HG02571 (cell line): ENCODE data around the gene GALNT12.
A peak's percentile ranks its signal among the peaks of the same experiment; 100 is the strongest.

Experiments used
- ATAC-seq: cut with Tn5 transposase; IDR thresholded peaks from one replicate; pipeline ENCODE4 v1.9.1; 2021; ENCODE audit warnings: mild to moderate bottlenecking, moderate library complexity; ENCODE audit not compliant: unreplicated experiment

Gene GALNT12

DNA sequence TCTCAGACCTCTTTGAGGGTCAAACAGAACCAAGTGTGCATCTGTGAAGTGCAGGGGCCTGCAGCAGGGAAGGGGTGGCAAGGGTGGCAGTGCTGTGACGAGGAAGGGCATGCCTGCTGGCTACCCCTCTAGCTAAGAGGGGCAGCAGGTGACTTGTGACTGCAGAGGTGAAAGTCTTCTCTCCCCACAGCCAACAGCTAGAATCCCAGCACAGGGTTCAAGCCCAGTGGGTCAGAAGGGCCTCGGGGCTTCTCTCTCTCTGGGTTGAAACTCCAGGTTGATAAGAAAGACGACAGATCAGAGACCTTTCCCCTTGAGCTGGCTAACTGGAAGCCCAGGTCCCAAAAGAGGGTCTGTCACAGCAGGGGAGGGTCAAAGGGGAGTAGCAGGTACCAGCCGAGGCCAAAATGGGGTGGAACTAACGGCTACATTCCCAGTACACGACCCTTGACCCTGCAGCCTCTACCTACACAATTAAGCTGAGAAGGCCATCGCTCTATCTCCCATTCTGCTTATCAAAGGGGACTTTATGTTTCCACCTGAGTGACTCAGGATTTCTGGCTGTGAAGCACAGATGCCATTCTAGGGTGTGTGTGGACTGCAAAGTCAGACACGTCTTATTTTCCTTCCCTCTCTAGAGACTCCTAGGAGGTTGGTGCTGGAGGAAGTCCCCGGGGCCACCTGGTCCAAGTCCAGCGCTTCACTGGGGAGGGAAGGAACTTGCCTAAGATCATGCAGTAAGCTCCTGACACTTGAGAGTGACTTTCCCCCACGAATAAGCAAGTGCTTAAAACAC lies 25.7 kb upstream of the GALNT12 start:
- no peak for ATAC-seq

DNA sequence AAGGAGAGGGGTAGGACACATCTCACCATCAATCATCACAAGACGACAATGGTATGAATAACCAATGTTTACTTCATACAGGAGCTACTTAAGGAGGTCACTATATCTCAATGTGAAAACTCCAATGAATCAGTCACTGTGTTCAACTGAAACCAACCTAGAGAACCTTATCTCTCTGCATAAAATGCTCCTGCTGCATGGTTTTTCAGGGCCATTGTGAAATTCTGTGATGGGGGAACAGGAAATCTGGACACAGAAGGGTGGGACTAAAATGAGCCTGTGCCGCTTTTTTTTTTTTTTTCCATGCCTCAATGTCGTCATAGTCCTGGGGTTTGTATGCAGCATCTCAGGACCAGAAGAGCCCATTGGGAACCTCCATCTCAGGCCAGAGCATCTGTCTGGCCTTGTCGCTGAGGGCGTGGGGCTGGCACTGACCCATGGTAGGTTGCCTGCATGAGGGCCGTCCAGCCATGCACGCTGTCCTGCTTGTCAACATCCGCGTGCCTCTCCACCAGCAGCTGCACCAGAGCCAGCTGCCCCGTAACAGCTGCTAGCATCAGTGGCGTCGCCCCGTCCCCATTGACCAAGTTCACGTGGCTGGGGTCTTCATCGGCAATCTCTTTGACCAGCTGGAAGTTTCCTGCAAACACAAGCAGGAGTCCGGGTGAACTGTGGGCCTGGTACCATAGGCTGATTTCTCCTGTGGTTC lies 23.8 kb upstream of the GALNT12 start:
- no peak for ATAC-seq

DNA sequence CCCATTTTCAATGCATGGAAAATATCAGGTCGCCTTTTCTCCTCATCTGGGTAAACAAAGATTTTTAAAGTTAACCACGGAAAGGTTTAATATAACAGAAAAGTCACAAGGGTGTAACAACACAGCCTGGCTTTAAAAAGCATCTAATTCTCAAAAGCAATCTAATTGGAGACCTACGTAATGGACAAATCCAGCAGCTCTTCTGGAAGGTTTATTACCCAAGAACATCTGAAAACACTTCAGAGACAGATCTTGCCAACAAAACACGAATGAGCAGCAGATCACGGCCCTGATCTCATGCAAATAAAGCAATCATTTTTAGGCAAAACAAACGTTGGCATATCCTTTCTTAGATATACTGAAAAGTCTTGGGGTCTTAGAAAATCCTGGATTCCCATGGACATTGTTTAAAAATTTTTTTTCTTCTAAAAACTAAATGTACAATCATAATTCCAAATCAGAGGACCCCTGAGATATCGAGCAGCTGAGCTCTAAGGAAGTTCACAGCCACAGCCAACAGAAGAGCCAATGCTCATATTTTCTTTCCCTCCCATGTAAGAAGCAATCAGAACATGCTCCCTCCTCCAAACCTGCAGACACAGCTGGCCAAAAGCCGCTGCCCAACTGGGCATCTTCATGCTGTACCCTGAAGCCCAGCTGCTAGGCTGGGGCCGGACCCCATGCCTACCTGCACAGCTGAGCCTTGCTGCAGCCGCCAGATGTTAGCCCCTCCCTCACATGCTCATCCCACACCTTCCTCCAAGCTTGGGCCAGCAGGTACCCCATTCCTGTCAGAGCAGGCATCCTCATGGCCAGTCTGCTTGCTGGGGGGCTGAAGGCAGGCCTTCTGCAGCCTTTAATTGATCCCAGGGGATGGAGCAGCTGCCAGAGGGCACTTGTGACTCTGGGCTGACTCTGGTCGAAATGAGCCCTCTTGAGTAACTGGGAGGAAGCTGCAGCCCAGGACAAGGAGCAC lies 22.4 kb upstream of the GALNT12 start:
- no peak for ATAC-seq

DNA sequence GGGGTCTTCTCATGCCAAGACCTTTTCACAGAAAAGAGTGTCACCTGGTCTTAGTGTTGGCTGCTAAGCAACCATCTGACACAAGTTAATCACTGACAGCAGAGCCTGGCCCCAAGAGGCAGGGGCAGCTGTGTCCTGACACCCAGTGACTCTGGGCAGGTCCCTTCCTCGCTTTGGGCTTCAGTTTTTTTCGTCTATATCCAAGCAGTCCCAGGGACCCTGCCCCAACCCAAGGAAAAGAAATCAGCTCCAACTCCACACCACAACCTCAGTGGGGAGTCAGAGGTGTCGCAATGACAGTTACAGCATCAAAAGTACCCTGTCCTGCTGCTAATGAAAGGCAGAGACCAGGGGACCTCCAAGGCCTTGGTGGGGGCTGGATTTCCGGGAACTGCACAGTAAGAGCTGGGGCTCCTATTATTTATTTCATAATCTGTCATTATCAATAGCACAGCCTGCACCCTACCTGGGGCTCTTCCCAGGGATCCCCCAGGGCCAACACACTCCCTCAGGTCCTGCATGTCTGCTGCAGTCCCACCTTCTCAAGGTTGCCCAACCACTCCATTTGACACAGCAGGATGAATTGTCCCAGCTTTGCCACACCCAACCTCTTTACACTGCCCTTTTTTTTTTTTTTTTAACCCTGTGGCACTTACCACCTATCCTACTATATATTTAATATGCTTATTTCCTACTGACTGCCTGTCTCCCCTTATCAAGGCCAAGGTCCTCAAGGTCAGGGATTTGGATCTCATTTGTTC lies 20.5 kb upstream of the GALNT12 start:
- ATAC-seq, result no peak

DNA sequence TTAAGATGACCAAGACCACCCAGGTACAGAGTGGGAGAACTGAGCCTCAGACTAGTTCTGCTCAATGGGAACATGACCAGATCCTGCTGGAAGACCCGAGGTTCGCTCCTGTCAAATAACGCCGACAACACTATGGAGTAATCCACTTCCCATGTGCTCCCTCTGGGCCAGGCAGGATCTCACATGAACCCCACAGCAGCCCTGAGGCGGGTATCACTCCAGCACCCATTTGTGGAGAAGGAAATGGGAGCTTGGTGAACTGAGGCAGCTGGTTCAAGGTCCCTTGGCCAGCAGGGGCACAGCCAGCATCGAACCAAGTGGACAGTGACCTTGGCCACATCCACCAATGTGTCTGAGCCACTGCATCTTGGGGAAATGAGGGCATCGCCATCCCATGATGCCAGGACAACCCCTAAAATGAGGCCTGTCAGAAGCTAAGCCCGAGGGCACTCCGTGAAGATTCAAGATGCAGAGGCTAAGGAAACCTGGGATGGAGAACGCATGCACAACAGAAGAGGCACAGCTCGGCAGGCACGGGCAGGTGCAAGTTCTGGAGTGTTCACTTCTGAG lies 19.6 kb upstream of the GALNT12 start:
- ATAC-seq, result no peak

DNA sequence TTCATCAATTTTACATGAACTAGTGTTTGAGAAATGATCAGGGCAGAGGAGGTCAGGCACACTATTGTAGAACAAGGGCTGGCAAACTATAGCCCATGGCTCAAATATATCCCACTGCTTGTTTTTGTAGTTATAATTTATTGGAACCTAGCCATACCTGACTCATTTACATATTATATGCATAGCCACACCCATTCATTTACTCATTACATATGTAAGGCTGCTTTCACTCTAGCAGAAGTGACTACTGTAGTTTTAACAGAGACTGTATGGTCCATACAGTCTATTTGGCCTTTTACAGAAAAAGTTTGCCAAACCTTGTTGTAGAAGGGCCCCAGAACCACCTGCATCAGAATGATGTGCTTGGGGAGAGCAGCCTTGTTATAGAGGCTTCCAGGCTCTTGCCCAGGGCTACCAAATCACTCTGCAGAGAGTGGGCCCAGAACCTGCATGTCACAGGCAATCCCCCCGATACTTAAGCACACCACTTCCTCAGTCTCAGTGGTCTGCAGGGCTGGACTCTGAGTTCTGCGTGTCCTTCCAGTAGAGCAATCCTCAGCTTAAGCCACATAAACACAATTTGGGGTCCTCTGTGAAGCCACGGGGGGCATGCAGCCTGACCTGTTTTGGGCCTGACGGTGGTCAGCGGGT lies 17.9 kb upstream of the GALNT12 start:
- no peak for ATAC-seq

DNA sequence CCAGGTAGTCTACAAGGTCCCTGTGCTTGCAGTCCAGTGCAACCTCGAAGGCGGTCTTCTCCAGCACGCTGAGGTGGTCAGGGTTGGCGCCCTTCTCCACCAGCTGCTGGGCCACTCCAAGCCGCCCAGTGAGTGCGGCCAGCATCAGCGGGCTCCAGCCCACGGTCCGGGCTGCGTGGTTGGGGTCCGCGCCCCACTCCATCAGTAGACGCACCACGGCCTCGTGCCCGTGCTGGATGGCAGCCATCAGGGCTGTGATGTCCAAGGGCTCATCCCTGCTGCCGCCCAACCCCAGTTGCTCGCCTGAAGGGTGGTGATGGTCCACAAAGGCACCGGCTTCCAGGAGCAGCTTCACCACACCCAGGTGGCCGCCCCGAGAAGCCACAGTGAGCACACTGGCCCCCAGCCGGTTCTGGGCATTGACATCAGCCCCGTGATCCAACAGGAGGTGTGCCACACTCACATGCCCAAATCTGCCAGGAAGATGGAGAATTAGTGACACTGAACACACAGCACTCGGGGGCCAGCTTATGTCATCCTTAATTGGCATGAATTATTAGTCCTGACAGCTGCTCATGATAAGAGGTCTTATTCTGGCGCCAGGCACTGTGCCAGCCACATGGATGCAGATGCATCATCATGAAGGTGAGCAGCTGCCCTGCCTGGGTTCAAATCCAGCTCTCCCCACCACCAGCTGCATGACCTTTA lies 17.2 kb upstream of the GALNT12 start:
- ATAC-seq, result no peak

DNA sequence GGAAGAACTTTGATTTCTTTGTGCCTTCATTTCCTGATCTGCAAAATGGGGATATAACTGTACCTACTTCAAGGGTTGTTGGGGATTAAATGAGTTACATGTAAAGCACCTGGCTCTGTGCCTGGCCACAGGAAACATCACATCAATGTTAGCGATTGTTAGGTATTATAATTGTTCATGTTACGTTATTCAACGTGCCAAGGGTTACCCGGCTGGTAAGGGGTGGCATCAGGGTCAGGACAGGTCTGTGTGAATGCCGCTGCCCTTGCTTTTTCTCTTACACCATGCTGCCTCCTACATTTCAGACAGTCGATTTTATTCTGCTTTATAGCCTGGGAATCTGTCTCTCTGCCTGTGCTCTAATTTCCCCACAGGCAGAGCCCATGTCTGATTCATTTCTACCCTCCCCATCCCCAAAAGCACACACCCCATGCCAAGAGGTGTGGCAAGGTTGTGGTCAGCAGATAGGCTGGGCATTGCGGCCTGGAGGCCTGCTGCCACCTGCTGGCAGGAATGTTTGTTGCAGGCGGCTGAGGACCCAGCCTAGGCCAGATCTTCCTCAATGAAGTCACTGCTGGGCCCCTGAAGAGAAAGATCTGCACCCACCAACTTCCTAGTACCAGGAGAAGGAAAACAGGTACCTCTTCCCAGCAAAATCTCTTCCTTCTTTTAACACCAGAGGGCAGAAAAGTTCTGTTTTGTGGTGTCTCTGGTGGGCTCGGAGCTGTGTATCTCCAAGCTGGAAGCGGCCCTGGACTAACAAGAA lies 16.4 kb upstream of the GALNT12 start:
- ATAC-seq, result no peak

DNA sequence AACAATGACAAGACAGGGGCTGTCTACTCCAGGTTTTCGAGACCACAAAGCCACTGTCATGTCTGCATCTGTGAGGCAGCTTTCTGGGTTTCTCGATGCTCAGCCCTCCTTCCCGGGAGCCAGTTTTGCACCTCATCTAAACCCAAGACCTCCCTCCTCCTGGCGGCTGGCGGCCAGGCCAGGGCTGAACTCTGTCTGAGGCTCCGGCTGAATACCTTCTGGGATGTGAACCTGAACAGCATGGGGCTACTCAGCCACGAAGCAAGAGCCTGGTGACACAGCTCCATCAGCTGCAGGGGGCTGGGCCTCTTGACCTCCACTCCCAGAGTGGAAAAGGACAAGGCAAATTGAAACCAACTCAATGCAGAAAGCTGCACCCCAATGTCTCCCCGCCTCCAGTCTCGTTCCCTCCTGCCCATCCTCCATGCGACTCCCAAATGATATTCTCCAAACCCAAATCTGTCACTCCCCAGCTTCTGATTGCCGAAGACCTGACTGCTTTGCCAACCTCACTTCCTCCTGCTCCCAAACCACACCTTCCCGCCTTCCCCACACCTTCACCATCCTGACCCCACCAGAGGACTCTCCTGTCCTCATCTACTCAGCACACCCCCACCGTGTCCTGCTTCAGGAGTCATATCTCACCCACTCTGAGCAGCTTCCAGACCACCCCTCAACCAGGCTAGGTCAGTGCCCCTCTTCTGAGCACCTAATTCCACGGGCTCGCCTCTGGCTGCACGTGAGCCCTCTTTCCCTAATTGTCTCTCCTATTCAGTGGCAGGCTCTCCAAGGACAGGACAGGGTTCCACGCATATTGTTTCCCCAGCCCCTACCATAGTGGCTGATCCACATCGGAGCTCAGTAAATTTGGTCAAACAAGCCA lies 15.6 kb upstream of the GALNT12 start:
- ATAC-seq, result no peak

DNA sequence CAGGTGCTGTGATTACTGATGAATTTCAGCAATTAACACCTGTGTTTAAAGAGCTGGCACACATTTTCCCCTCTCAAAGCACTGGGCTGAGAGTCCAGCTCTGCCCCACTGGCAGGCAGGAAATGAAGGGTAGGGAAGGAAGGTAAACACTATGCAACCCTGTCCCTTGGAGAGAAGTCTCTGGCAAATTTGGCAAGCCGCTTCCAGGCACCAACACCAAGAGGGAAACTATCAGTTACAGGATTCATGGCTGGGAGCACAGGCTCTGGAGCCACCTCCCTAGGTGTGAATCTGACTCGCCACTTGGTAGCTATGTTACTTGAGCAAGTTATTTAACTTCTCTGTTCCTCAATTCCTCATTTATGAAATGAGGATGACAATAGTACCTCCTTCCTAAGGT lies 14.4 kb upstream of the GALNT12 start:
- ATAC-seq, result no peak

DNA sequence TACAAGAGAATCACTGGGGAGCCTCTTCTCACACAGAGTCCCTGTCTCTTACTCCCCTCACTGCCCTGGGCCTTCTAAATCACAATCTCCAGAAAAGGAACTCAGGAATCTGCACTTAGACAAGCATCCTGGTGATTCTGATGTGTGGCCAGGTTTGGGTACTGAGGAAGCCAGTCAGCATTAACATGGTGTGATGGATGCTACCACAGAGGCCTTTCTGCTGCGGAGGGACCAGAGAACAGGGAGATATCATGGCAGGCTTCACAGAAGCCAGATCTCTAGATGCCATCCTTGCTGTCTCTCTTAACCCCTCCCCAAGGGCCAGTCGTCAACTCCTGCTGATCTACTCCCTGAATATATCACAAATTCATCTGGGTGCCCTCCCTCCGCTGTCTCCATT lies 12.7 kb upstream of the GALNT12 start:
- no peak for ATAC-seq

DNA sequence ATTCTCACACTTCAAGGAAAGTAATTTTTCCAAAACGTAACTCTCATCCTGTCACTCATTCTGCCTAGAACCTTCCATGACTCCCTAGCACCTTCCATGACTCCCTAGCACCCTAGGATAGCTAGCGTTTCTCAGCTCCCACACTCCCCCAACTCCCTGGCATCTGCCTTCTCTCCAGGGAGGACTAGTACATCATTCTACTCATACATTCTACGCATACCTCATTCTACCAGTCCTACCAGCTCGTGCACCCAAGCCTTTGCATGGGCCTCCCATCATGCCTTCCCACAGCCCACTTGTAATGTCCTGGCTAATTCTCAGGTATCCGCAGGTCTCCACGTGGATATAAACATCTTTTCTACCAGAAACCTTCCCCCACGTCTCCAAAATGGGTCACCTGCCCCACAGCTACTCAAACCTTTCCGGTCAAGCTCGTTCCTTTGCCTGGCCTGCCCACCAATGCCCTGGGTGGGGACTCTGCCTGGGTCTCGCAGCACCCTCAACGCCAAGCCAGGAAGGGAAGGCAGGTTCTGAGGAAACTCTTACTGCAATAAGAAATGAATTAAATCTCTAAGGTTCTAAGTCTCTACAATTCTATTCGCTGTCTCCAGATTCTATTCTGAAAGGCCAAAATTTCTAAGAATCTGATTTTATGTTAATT lies 12.0 kb upstream of the GALNT12 start:
- ATAC-seq, result no peak

DNA sequence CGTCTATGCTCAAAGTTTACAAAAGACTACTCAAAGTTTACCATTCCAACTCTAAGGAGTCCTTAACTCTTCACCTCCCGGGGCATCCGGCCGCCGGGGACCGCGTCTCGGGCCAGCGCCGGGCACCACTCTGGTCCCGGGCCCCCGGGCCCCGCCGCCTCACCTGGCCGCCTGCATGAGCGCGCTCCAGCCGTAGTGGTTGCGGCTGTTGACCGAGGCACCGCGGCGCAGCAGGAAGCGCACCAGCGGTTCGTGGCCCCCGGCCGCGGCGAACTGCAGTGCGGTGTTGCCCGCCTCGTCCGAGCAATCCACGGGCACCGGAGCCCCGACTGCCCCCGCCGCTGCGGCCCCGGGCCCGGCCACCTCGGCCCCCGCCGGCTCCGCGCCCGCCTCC lies 11.5 kb upstream of the GALNT12 start:
- ATAC-seq, result peak; percentile 26

DNA sequence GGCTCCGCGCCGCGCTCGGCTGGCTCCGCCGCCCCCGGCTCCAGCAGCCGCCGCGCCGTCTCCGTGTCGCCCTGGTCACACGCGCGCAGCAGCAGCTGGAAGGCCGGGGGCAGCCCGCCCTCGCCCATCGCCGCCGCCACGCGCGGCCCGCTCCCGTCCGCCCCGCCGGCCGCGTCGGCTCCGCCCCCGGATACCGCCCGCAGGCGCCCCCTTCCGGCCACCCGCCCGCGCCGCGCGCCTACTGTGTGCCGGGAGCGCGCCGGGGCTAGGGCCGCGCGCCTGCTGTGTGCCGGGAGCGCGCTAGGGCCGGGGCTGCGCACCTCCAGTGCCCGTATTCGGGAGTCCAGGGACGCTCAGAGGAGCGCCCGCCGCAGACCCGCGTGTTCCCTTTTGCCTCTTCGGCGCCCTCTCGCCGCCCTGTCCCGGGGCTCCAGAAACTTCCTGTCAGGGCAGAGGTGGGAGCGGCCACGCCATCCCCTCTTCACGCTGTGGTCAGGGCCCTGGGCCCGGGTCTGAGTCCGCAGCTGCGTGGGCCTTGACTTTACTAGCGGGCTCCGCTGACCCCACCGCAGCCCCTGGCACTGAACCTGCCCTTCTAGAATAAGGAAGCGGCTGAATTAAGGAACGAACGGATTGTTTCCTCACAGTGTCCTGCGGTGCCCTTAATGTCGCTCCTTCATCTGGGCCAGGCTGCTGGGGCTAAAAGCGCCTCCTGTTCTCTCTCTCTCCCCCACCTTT lies 10.9 kb upstream of the GALNT12 start, which contains the start of gene ANKS6:
Gene ANKS6, minus strand, starts transcription at position 192 of the 738 bp plus-strand sequence. Its CDS starts 64 bp downstream, at position 128.
- ATAC-seq, result peak; percentile 86

DNA sequence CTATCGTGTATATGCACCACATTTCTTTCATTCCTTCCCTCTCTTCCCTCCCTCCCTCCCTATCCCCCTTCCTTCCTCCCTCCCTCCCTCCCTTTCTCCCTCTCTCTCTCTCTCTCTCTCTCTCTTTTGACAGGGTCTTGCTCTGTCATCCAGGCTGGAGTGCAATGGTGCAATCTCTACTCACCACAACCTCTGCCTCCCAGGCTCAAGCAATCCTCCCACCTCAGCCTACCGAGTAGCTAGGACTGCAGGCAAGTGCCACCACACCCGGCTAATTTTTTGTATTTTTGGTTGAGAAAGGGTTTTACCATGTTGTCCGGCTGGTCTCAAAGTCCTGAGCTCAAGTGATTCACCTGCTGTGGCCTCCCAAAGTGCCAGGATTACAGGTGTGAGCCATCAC lies 10.0 kb upstream of the GALNT12 start:
- no peak for ATAC-seq

DNA sequence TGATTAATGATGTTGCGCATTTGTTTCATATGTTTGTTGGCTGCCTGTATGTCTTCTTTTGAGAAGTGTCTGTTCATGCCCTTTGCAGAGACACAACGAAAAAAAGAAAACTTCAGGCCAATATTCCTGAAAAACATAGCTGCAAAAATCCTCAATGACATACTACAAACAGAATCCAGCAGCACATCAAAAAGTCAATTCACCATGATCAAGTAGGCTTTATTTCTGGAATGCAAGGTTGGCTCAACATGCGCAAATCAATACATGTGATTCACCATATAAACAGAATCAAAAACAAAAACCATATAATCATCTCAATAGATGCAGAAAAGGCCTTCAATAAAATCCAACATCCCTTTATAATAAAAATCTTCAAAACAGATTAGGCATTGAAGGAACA lies 9.2 kb upstream of the GALNT12 start:
- no peak for ATAC-seq
